ENCODE measurements around the gene OR10J1.

The OR10J1 gene

DNA sequence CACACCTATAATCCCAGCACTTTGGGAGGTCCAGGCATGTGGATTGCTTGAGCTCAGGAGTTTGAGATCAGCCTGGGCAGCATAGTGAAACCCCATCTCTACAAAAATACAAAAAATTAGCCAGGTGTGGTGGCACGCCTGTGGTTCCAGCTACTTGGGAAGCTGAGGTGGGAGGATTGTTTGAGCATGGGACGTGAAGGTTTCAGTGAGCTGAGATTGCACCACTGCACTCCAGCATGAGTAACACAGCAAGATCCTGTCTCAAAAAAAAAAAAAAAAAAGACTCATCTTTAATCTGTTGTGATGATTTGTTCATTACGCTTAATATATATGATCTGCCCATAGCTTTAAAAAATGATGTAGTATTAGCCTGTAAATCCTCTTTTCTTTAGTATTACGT, 44.0 kb downstream of the OR10J1 start:
- DNase-seq (ENCODE audit: insufficient read length, low spot score) = no peak
- no peak for FAIRE-seq
